Diencephalon (tissue), 1 donor: ENCODE measurements around the gene OXLD1. TPM values are rescaled to one million over a fixed set of nuclear protein-coding genes. Genes with fewer than 3 reads are reported as not detected.

Experiments
- small RNA-seq: library from RNA; depleted of rRNA; stranded (forward); fragments of <200 nt; gene quantifications from one replicate; pipeline ENCODE3, GENCODE V24; 2014
- total RNA-seq: library from RNA; depleted of rRNA; stranded (reverse); fragments of >200 nt; gene quantifications from one replicate; pipeline ENCODE4 v1.2.3, GENCODE V29; 2014

The OXLD1 gene
- 9.9 TPM for total RNA-seq

GRCh38 chr17:81666342-81667191, at the start of gene OXLD1, which contains the start of gene CCDC137:
OXLD1 (minus strand) TSS chr17:81666605; CDS start chr17:81666577, 28 bp downstream.
CCDC137 (plus strand) TSS chr17:81666737; CDS start chr17:81666767, 30 bp downstream.

GRCh38 chr17:81711814-81712467, 45.5 kb upstream of the OXLD1 start, which contains the start of gene SLC25A10:
SLC25A10 (plus strand) TSS chr17:81712284; CDS start chr17:81712427, 143 bp downstream.

GRCh38 chr17:81702934-81703746, 36.7 kb upstream of the OXLD1 start, which contains the start of gene MRPL12:
MRPL12 (plus strand) TSS chr17:81703367; CDS start chr17:81703502, 135 bp downstream.

DNA sequence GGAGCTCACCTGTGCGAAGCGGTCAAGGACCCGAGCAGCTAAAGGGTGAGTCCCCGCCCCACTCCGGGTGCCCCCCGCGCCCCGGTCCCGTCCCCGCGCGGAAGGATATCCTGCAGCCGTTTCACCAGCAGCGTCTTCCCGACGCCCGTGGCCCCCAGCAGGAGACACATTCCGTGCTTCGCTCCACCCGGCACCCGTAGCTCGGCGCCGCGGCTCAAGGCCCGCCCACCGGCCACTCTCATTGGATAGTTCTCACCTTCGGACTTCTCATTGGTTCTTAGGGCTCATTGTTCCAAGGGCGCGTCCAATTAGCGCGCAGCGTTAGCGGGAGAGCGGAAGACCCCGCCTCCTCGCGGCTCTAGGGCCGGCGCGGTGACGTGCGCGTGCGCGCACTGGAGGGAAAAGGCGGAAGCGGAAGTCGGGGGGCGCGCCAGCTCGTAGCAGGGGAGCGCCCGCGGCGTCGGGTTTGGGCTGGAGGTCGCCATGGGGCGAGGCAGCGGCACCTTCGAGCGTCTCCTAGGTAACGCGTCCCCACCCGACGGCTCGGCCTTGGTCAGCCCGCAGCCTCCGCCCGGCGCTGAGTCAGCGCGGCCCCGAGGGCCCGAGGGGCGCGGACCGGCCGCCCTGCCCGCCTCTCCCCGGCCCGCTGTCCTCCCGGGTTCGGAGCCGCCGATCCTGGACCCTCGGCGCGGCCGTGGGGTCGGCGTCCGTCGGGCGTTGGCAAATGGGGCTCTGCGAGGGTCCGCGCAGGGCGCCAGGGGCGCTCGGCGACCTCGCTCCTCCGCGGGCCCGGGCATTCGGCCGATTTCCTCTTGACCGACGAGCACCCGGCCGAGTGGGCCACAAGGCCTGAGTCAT, 17.4 kb upstream of the OXLD1 start, which contains the start of the genes ARL16 and HGS:
TSS of gene ARL16 (minus strand) at position 214 of the 858 bp plus-strand sequence. CDS start at position 170, 44 bp downstream.
TSS of gene HGS (plus strand) at position 428 of the 858 bp plus-strand sequence. CDS start at position 484, 56 bp downstream.

GRCh38 chr17:81656118-81656743, 10.2 kb downstream of the OXLD1 start, which contains the start of gene PDE6G:
PDE6G (minus strand) TSS chr17:81656542; CDS start chr17:81653305, 3,237 bp downstream.

GRCh38 chr17:81636505-81637288, 29.7 kb downstream of the OXLD1 start, which contains the start of the genes NPLOC4 and TSPAN10:
NPLOC4 (minus strand) TSS chr17:81637112; CDS start chr17:81636930, 182 bp downstream.
TSPAN10 (plus strand) TSS chr17:81637196; CDS start chr17:81642413, 5,217 bp downstream.

Small RNAs within 50 kb of the gene (small RNA-seq; reads per million reads assigned to genes)
- gene MIR6786 = not detected

Other genes starting within 250 kb of the OXLD1 start
- 6,622 TPM for gene ACTG1, start 153.8 kb downstream of the OXLD1 start, total RNA-seq
- 1.4 TPM for gene FSCN2, start 138.2 kb downstream of the OXLD1 start, total RNA-seq
- gene FAAP100, start 114.3 kb downstream of the OXLD1 start, total RNA-seq = 36.9 TPM
- 48.0 TPM for gene NPLOC4, start 29.5 kb downstream of the OXLD1 start, total RNA-seq
- gene TSPAN10, start 29.4 kb downstream of the OXLD1 start, total RNA-seq = 0.23 TPM
- not detected for gene PDE6G, start 10.1 kb downstream of the OXLD1 start, total RNA-seq
- 7.6 TPM for gene CCDC137, start 132 bp upstream of the OXLD1 start, total RNA-seq
- gene ARL16, start 17.2 kb upstream of the OXLD1 start, total RNA-seq = 43.1 TPM
- 47.1 TPM for gene HGS, start 17.4 kb upstream of the OXLD1 start, total RNA-seq
- gene MRPL12, start 36.8 kb upstream of the OXLD1 start, total RNA-seq = 8.5 TPM
- 13.6 TPM for gene SLC25A10, start 45.7 kb upstream of the OXLD1 start, total RNA-seq
- not detected for gene GCGR, start 137.5 kb upstream of the OXLD1 start, total RNA-seq
- gene MCRIP1, start 166.7 kb upstream of the OXLD1 start, total RNA-seq = 88.1 TPM
- gene PPP1R27, start 168.4 kb upstream of the OXLD1 start, total RNA-seq = not detected
- 90.9 TPM for gene P4HB, start 193.9 kb upstream of the OXLD1 start, total RNA-seq
- gene ARHGDIA, start 204.7 kb upstream of the OXLD1 start, total RNA-seq = 33.2 TPM
- gene ALYREF, start 225.0 kb upstream of the OXLD1 start, total RNA-seq = 80.3 TPM
- gene ANAPC11, start 225.1 kb upstream of the OXLD1 start, total RNA-seq = 69.2 TPM
- 4.2 TPM for gene NPB, start 235.6 kb upstream of the OXLD1 start, total RNA-seq
- 28.8 TPM for gene PCYT2, start 244.8 kb upstream of the OXLD1 start, total RNA-seq